Bronchial epithelial cell (primary cell): Measurements from ENCODE around the gene VPS11. TPM values are rescaled to one million over a fixed set of nuclear protein-coding genes. Genes with fewer than 3 reads are reported as not detected.
A peak's percentile ranks its signal among the peaks of the same experiment; 100 is the strongest.
"Not testable (repeated sequence)": the region's sequence is repeated elsewhere in the genome, so short reads cannot be mapped to it uniquely, and the experiment has no call there.

ENCODE experiments used
- DNase-seq: peaks from one replicate; pipeline ENCODE4 v3.0.0-alpha.2; 2010; ENCODE audit warnings: low read depth
- FAIRE-seq: peaks from 2 replicates; lab custom pipeline; 2011; peaks lifted over from hg19 to GRCh38; lab: Jason Lieb, UNC
- H3K27me3 ChIP-seq: 2 replicates; pipeline ENCODE4 v1.5.1; 2011; ENCODE audit warnings: low read length; ENCODE audit not compliant: control insufficient read depth, insufficient read depth
- H3K36me3 ChIP-seq: 2 replicates; pipeline ENCODE4 v1.5.1; 2011; ENCODE audit warnings: low read length; ENCODE audit not compliant: control insufficient read depth, insufficient read depth
- H3K4me3 ChIP-seq: 2 replicates; pipeline ENCODE4 v1.5.1; 2011; ENCODE audit warnings: mild to moderate bottlenecking, low read depth, low read length, control low read depth
- CTCF ChIP-seq: IDR thresholded peaks from 2 replicates; pipeline ENCODE4 v1.5.1; 2011; ENCODE audit warnings: mild to moderate bottlenecking, moderate library complexity, low read length, control low read depth, inconsistent platforms; ENCODE audit not compliant: insufficient read depth, severe bottlenecking
- total RNA-seq: library from RNA; depleted of rRNA; stranded (reverse); fragments of >200 nt; gene quantifications from 2 replicates; pipeline ENCODE4 v1.2.1, GENCODE V29; 2014

Gene VPS11
- total RNA-seq, 1 donor from 2014 or later = 24.5 TPM

DNA sequence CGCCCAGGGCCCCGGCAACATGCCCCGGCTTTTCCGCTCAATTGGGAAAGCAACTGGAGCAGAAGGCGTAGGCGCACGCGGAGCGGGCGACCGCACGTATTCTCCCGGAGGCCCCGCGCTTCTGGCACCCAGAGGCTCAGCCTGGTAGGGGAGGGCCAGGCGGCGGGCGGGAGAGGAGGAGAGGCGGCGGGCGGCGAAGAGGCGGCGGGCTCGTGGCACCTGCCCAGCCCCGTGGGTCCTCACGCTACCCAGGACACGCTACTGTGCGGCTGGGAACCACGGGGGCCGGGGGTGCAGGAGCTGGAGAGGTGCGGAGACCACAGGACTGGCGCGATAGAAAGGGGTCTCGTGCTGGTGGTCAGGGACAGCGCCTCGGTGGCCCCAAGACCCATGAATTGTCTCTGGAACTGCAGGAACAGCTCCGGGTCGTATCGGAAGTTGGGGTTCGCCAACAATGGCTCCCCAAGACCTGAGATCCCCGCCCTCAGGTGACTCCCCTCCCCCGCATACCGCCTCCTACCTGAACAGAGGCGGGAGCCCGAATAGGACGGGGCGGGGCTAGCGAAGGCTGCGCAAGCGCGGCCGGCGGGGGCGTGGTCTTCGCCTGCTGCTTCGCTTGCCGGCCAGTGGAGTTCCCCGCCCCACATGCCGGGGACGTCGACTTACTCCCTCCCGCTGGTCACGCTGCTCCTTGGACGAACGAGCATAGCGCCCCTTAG, 37.1 kb upstream of the VPS11 start, which contains the start of gene SLC37A4:
Gene SLC37A4, minus strand, starts transcription at position 549 of the 719 bp plus-strand sequence.
- DNase-seq (peak; percentile 96), FAIRE-seq (no peak)
- Histone ChIP-seq H3K27me3 (no peaks in the 10 kb centered on the region), H3K36me3 (peaks cover 3% of the 10 kb centered on the region), H3K4me3 (peak within 1 kb of the TSS; percentile 64)
- TF ChIP-seq CTCF = peak; percentile 92

- Histone ChIP-seq H3K4me3 (no peak overlapping the region), H3K27me3 (no peaks in the 10 kb centered on the region), H3K36me3 (peaks cover under 1% of the 10 kb centered on the region)
- FAIRE-seq (no peak), DNase-seq (no peak)
- TF ChIP-seq CTCF = no peak
Observed at GRCh38 chr11:119031912-119032280, 35.7 kb upstream of the VPS11 start.

DNA sequence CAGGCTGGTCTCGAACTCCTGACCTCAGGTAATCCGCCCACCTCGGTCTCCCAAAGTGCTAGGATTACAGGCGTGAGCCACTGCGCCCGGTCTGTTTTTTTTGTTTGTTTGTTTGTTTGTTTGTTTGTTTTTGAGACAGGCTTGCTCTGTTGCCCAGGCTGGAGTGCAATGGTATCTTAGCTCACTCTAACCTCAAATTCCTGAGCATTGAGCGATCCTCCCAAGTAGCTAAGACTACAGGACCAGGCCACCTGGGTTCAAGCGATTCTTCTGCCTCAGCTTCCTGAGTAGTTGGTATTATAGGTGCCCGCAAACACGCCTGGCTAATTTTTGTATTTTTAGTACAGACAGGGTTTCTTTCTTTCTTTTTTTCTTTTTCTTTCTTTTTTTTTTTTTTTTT, 34.2 kb upstream of the VPS11 start:
- FAIRE-seq, H3K36me3 ChIP-seq, DNase-seq, H3K27me3 ChIP-seq, H3K4me3 ChIP-seq: not testable (repeated sequence)

DNA sequence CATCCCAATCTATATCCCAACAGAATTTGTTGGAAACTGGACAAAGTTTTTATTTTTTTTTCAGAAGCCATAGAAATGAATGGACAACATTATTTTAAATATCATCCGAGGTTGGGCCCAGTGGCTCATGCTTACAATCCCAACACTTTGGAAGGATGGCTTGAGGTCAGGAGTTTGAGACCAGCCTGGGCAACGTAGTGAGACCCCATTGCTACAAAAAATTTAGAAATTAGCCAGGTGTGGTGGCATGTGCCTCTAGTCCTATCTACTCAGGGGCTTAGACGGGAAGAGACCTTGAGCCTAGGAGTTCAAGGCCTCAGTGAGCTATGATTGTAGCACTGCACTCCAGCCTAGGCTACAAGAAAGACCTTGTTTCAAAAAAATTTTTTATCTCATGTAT, 32.8 kb upstream of the VPS11 start:
- no peak for FAIRE-seq
- H3K36me3 ChIP-seq = no peaks in the 10 kb centered on the region
- TF ChIP-seq CTCF = no peak

GRCh38 chr11:119038884-119039283, 28.7 kb upstream of the VPS11 start:
- DNase-seq = no peak
- no peaks in the 10 kb centered on the region for H3K27me3 ChIP-seq
- no peak for FAIRE-seq
- H3K4me3 ChIP-seq = no peak overlapping the region
- H3K36me3 ChIP-seq = no peaks in the 10 kb centered on the region
- TF ChIP-seq CTCF = no peak

More for the DNA sequence above, 32.8 kb upstream of the VPS11 start:
- DNase-seq = no peak
- Histone ChIP-seq H3K27me3 (no peaks in the 10 kb centered on the region), H3K4me3 (no peak overlapping the region)

DNA sequence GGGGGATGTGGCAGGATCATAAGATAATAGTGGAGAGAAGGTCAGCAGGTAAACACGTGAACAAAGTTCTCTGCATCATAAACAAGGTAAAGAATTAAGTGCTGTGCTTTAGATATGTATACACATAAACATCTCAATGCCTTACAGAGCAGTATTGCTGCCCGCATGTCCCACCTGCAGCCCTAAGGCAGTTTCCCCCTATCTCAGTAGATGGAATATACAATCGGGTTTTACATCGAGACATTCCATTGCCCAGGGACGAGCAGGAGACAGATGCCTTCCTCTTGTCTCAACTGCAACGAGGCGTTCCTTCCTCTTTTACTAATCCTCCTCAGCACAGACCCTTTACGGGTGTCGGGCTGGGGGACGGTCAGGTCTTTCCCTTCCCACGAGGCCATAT, 28.1 kb upstream of the VPS11 start:
- not testable (repeated sequence) for H3K4me3 ChIP-seq, DNase-seq, H3K36me3 ChIP-seq, H3K27me3 ChIP-seq, FAIRE-seq
